ENCODE measurements around the gene CYREN.

GRCh38 chr7:135206941-135207391 is 36.5 kb upstream of the CYREN start:
- TF ChIP-seq CTCF (IDR thresholded peaks at IDR 0.05) (no peak), POLR2AphosphoS5 (IDR thresholded peaks at IDR 0.05) (no peak), POLR2A (IDR thresholded peaks at IDR 0.05) (no peak)

Data from sigmoid colon (tissue), 4 donors.